HCT116 (cell line): ENCODE results near the gene KHK. TPM values are rescaled to one million over a fixed set of nuclear protein-coding genes. Genes with fewer than 3 reads are reported as not detected.

Experiments
- ATAC-seq: fragments of 200-7000 bp; cut with Tn5 transposase; 2 replicates; pipeline ENCODE4 v1.9.1; 2020; ENCODE audit warnings: mild to moderate bottlenecking, moderate library complexity
- BruUV-seq: library from RNA; stranded (reverse); fragments of 400-500 nt; replicated peaks from 2 replicates; lab custom pipeline; 2021; lab: Mats Ljungman, UMichigan
- CTCF ChIA-PET: fragments of 300-600 bp; sonication (Branson Sonifier 250); formaldehyde crosslinking; loops from one replicate; lab custom pipeline; 2021; ENCODE audit warnings: antibody characterized with exemption; lab: Charles Lee
- POLR2A ChIA-PET: fragments of 300-600, 350-600 bp; sonication (Branson Sonifier 250); formaldehyde crosslinking; loops from one replicate; lab custom pipeline; 2021; ENCODE audit warnings: antibody characterized with exemption; lab: Charles Lee
- RAD21 ChIA-PET, 2 experiments: fragments of 300-600 bp; sonication (Branson Sonifier 250); formaldehyde crosslinking; loops; one replicate each; lab custom pipeline; 2023; ENCODE audit warnings: low total read pairs in 2 of 2; ENCODE audit not compliant: uncharacterized antibody in 2 of 2, unreplicated experiment in 2 of 2, low non-redundant PET in 1 of 2; lab: Charles Lee
- DNase-seq: peaks from one replicate; pipeline ENCODE4 v3.0.0-alpha.2; 2010; ENCODE audit warnings: low read depth, low spot score
- H2AFZ ChIP-seq: fragments of 200-600 bp; shearing (Covaris generic), sonication (generic); 2 replicates; pipeline ENCODE4 v1.6.1; 2017; ENCODE audit warnings: low read depth, mixed run types, mixed read lengths, antibody characterized with exemption, low read length; ENCODE audit not compliant: poor library complexity, severe bottlenecking
- H3K27ac ChIP-seq: 2 replicates; pipeline ENCODE4 v1.5.1; 2012; ENCODE audit warnings: low read depth, low read length
- H3K27me3 ChIP-seq: fragments of 200-600 bp; sonication (generic); 2 replicates; pipeline ENCODE4 v1.6.1; 2016; ENCODE audit warnings: mixed run types, low read length, mixed read lengths; ENCODE audit not compliant: insufficient read depth
- H3K36me3 ChIP-seq, 2 experiments: fragments of 200-500 bp in 1 of 2; fragments of 200-600 bp in 1 of 2; sonication (Bioruptor generic) in 1 of 2; sonication (generic) in 1 of 2; 2 replicates each; pipeline versions ENCODE4 v1.5.1 to v1.6.1; 2014 to 2016; ENCODE audit warnings: low read length in 2 of 2, inconsistent platforms in 1 of 2, mixed read lengths in 1 of 2, mixed run types in 1 of 2; ENCODE audit not compliant: insufficient read depth in 2 of 2, control insufficient read depth in 1 of 2
- H3K4me1 ChIP-seq, 2 experiments: fragments of 200-600 bp in 1 of 2; sonication (generic) in 1 of 2; 2 replicates each; pipeline versions ENCODE4 v1.5.1 to v1.6.1; 2012 to 2017; ENCODE audit warnings: low read length in 2 of 2, inconsistent platforms in 1 of 2, mild to moderate bottlenecking in 1 of 2, mixed read lengths in 1 of 2, mixed run types in 1 of 2, moderate library complexity in 1 of 2; ENCODE audit not compliant: insufficient read depth in 2 of 2, control insufficient read depth in 1 of 2
- H3K4me2 ChIP-seq: fragments of 200-600 bp; sonication (generic); 2 replicates; pipeline ENCODE4 v1.6.1; 2017; ENCODE audit warnings: mixed run types, low read length, mixed read lengths
- H3K4me3 ChIP-seq, 2 experiments: fragments of 200-600 bp in 1 of 2; sonication (generic) in 1 of 2; replicated peaks in 1 of 2; 2 replicates each; pipeline ENCODE4 v1.5.1; 2011 to 2016; ENCODE audit warnings: low read length in 2 of 2, control low read depth in 1 of 2, low read depth in 1 of 2, mild to moderate bottlenecking in 1 of 2, mixed read lengths in 1 of 2, mixed run types in 1 of 2
- H3K79me2 ChIP-seq: fragments of 200-600 bp; sonication (generic); 2 replicates; pipeline ENCODE4 v1.6.1; 2017; ENCODE audit warnings: mild to moderate bottlenecking, mixed run types, low read length, moderate library complexity, mixed read lengths; ENCODE audit not compliant: insufficient read depth
- H3K9ac ChIP-seq: fragments of 200-600 bp; sonication (generic); 2 replicates; pipeline ENCODE4 v1.6.1; 2016; ENCODE audit warnings: low read length, mixed read lengths
- H3K9me2 ChIP-seq: fragments of 200-600 bp; sonication (generic), shearing (Covaris generic); 2 replicates; pipeline ENCODE4 v1.6.1; 2017; ENCODE audit warnings: mixed run types, mild to moderate bottlenecking, moderate library complexity; ENCODE audit not compliant: insufficient read depth
- H3K9me3 ChIP-seq, 2 experiments: fragments of 200-500 bp in 1 of 2; fragments of 200-600 bp in 1 of 2; sonication (Bioruptor generic) in 1 of 2; sonication (generic) in 1 of 2; 2 replicates each; pipeline ENCODE4 v1.6.1; 2014 to 2017; ENCODE audit warnings: low read length in 2 of 2, mixed read lengths in 2 of 2, inconsistent platforms in 1 of 2, low read depth in 1 of 2, mild to moderate bottlenecking in 1 of 2, mixed run types in 1 of 2, moderate library complexity in 1 of 2; ENCODE audit not compliant: control insufficient read depth in 1 of 2, insufficient read depth in 1 of 2
- H4K20me1 ChIP-seq: fragments of 200-600 bp; sonication (generic), shearing (Covaris generic); 2 replicates; pipeline ENCODE4 v1.6.1; 2017; ENCODE audit warnings: mixed run types, mild to moderate bottlenecking, moderate library complexity; ENCODE audit not compliant: insufficient read depth
- ATF3 ChIP-seq: IDR thresholded peaks from 2 replicates; pipeline ENCODE4 v1.6.1; 2012
- CTCF ChIP-seq, 3 experiments: fragments of 200-600 bp in 1 of 3; sonication (generic) in 1 of 3; IDR thresholded peaks in 2 of 3; conservative IDR thresholded peaks in 1 of 3; 2 replicates each; pipeline ENCODE4 v1.5.1; 2012 to 2017; ENCODE audit warnings: low read depth in 2 of 3, low read length in 2 of 3, antibody characterized with exemption in 1 of 3, borderline replicate concordance in 1 of 3, control low read depth in 1 of 3, mild to moderate bottlenecking in 1 of 3, mixed read lengths in 1 of 3, mixed run types in 1 of 3, moderate library complexity in 1 of 3; ENCODE audit not compliant: insufficient read depth in 1 of 3
- MAX ChIP-seq: IDR thresholded peaks from 2 replicates; pipeline ENCODE4 v1.6.1; 2012
- SP1 ChIP-seq: IDR thresholded peaks from 2 replicates; pipeline ENCODE4 v1.6.1; 2012; ENCODE audit warnings: low read depth
- YY1 ChIP-seq: IDR thresholded peaks from 2 replicates; pipeline ENCODE4 v1.6.1; 2011; ENCODE audit warnings: low read length, low read depth, moderate library complexity, mild to moderate bottlenecking; ENCODE audit not compliant: insufficient replicate concordance; ENCODE audit errors: extremely low read depth
- ZFX ChIP-seq: fragments of 450-650 bp; IDR thresholded peaks from 2 replicates; pipeline ENCODE4 v1.6.1; 2017
- ZNF274 ChIP-seq: fragments of 200-500 bp; sonication (Bioruptor generic); IDR thresholded peaks from 2 replicates; pipeline ENCODE4 v1.6.1; 2014; ENCODE audit warnings: mild to moderate bottlenecking, low read depth, low read length, inconsistent platforms
- intact Hi-C: fragments of 100-400 bp; cut with micrococcal nuclease; formaldehyde crosslinking; loops from 2 replicates; pipeline ENCODE4 v1.10.0; 2022
- total RNA-seq: library from RNA; stranded (reverse); gene quantifications from one replicate; pipeline ENCODE4 v1.2.1, GENCODE V29; 2021; ENCODE audit not compliant: unreplicated experiment

KHK gene
- total RNA-seq, 1 experiment from 2014 or later = 6.7 TPM

- TF ChIP-seq MAX = peak; percentile 54
These were observed 15.1 kb upstream of the KHK start, which contains the start of gene OST4 (continued) for GRCh38 chr2:27071277-27071989.

GRCh38 chr2:27071990-27072830, 14.4 kb upstream of the KHK start:
- Histone ChIP-seq H4K20me1 (no peaks in the 10 kb centered on the region), H3K4me1 (peaks cover 7 to 18% of the 10 kb centered on the region in 2 experiments), H3K4me3 (peak overlapping the region; percentile 48 to 98), H2AFZ (no peak overlapping the region), H3K79me2 (peaks cover 33% of the 10 kb centered on the region), H3K9me2 (no peaks in the 10 kb centered on the region), H3K9ac (peak overlapping the region; percentile 89), H3K27me3 (no peaks in the 10 kb centered on the region), H3K27ac (peak overlapping the region; percentile 55; the same call in 1 of the 2 replicates), H3K4me2 (peak overlapping the region; percentile 89), H3K9me3 (no peaks in the 10 kb centered on the region), H3K36me3 (peaks cover 13 to 16% of the 10 kb centered on the region in 2 experiments; a peak in 2 of 4 replicates)
- ATAC-seq (peak; percentile 53), DNase-seq (no peak)
- CTCF ChIA-PET = interaction anchor here (0.9 to 1.3 kb wide), 7 partner anchors 9 to 221 kb away, joined by 3 to 7 read pairs (median 3); partner anchors contain the start of genes AGBL5 and KHK
- RAD21 ChIA-PET = no interaction called here
- BruUV-seq = no TSS peak
- POLR2A ChIA-PET = interaction anchor here (1.4 kb wide), 2 partner anchors 9 to 21 kb away, joined by 5 to 6 read pairs; partner anchors contain the start of gene AGBL5
- intact Hi-C loops = no loop called here
- TF ChIP-seq YY1 (no peak), ZFX (0 out of 2 replicates have a peak, but pooled peaks have one; percentile 8)

GRCh38 chr2:27072920-27073319, 13.7 kb upstream of the KHK start:
- no peak for DNase-seq
- peaks cover 9 to 16% of the 10 kb centered on the region in 2 experiments; a peak in 2 of 4 replicates for H3K36me3 ChIP-seq
- no peak overlapping the region for H3K4me3 ChIP-seq
- H3K9me3 ChIP-seq = no peaks in the 10 kb centered on the region
- H3K27me3 ChIP-seq = no peaks in the 10 kb centered on the region
- no peak overlapping the region for H2AFZ ChIP-seq
- no peak for TF ChIP-seq ZNF274
- no peak for TF ChIP-seq ATF3
- no peak for TF ChIP-seq SP1
- no peak for TF ChIP-seq MAX
- TF ChIP-seq CTCF (IDR thresholded peaks at IDR 0.05 in 2 of 3, conservative IDR thresholded peaks at IDR 0.05 in 1 of 3; ENCODE audit: borderline replicate concordance in 1 of 3, insufficient read depth in 1 of 3, low read depth in 2 of 3, low read length in 2 of 3) = no peak
- no peaks in the 10 kb centered on the region for H4K20me1 ChIP-seq
- no peaks in the 10 kb centered on the region for H3K9me2 ChIP-seq
- no peak overlapping the region for H3K9ac ChIP-seq
- no TSS peak for BruUV-seq
- H3K4me2 ChIP-seq = no peak overlapping the region
- POLR2A ChIA-PET = no interaction called here
- intact Hi-C loops = no loop called here
- CTCF ChIA-PET = interaction anchor here (1.2 kb wide), 1 partner anchor 8 kb away, joined by 6 read pairs; no protein-coding TSS in a partner anchor
- no peak for ATAC-seq
- H3K4me1 ChIP-seq = peaks cover 7 to 18% of the 10 kb centered on the region in 2 experiments
- no peak overlapping the region for H3K27ac ChIP-seq
- RAD21 ChIA-PET = no interaction called here
- H3K79me2 ChIP-seq = peaks cover 32% of the 10 kb centered on the region
